Measurements from ENCODE around the gene TMEM255A.

Gene TMEM255A

DNA sequence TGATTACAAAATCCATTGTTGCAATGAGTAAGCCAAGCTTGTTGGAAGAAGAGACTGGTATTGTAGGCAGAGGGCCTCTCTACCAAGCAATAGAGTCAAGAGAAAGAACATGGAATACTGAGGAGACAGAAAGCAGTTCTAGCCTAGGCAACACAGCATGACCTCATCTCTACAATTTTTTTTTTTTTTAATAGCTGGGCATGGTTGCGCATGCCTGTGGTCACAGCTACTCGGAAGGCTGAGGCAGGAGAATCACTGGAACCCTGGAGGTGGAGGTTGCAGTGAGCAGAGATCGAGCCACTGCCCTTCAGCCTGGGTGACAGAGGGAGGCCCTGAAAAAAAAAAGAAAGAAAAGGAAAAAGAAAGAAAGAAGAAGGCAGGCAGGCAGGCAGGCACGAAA lies 72.3 kb downstream of the TMEM255A start:
- no peak overlapping the region for H3K9ac ChIP-seq (ENCODE audit: low read length in 2 of 2)
- H3K27ac ChIP-seq (ENCODE audit: low read length), result no peak overlapping the region
- no peaks in the 10 kb centered on the region for H3K9me3 ChIP-seq (ENCODE audit: control insufficient read depth in 2 of 2, low read length in 2 of 2)
- H3K36me3 ChIP-seq (ENCODE audit: control insufficient read depth in 2 of 2, insufficient read depth in 2 of 2, low read length in 2 of 2), result no peaks in the 10 kb centered on the region
- no peaks in the 10 kb centered on the region for H3K27me3 ChIP-seq (ENCODE audit: control insufficient read depth in 1 of 2, insufficient read depth in 2 of 2, low read length in 2 of 2)
- no peak overlapping the region for H3K4me3 ChIP-seq (ENCODE audit: low read length in 2 of 2)
- peaks cover 7% of the 10 kb centered on the region for H3K4me1 ChIP-seq (ENCODE audit: control insufficient read depth, insufficient read depth, low read length)

DNA sequence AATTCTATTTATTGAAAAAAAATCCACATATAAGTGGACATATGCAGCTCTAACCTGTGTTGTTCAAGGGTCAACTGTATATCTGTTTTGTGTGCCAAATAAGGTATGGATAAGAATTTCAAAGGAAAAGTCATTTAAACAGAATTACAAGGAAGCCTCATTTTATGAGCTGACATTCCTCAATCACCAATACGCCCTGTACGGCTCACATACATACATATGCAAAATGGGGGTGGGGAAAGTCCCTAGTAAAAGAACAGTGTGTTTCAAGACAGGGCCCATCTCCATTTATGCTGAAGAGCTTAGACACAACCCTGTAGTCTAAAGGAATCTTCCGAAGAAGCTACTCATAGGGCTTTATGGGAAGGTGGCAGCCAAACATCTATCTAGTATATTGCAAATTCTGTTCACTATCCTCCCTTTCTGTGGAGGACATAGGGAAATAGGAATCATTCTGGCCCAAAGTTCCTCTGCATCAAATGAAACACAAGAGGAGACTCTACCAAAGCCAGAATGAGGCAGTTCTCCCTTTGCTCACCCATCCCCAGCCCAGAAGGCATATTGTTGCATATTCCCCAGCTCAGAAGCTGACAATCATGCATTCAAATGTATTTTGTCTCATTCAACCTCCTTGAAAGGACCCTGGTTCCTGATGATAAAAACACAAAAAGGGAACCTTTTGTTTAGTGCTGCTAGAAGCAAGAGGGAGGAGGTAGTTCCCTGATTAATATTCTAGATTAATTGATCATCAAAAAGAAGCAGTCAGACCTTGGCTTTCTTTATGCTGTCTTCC lies 74.4 kb downstream of the TMEM255A start:
- Histone ChIP-seq H3K27me3 (ENCODE audit: control insufficient read depth in 1 of 2, insufficient read depth in 2 of 2, low read length in 2 of 2) (no peaks in the 10 kb centered on the region), H3K27ac (ENCODE audit: low read length) (no peak overlapping the region), H3K9ac (ENCODE audit: low read length in 2 of 2) (no peak overlapping the region), H3K9me3 (ENCODE audit: control insufficient read depth in 2 of 2, low read length in 2 of 2) (no peaks in the 10 kb centered on the region), H3K4me1 (ENCODE audit: control insufficient read depth, insufficient read depth, low read length) (no peaks in the 10 kb centered on the region), H3K4me3 (ENCODE audit: low read length in 2 of 2) (no peak overlapping the region), H3K36me3 (ENCODE audit: control insufficient read depth in 2 of 2, insufficient read depth in 2 of 2, low read length in 2 of 2) (no peaks in the 10 kb centered on the region)

DNA sequence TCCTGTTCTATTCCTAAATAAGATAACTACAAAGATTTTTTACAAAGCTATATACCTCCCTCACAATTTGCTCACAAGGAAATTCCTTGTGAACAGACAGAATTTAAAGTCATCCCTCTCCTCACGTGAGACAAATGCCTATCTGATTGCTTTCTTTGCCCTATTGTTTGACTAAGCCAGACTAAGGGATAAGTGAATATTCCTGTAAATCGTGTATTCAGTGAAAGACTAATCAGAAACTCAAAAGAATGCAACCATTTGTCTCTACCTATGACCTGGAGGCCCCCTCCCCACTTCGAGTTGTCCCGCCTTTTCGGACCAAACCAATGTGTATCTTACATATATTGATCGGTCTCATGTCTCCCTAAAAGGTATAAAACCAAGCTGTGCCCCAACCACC lies 76.0 kb downstream of the TMEM255A start:
- H3K27me3 ChIP-seq (ENCODE audit: control insufficient read depth in 1 of 2, insufficient read depth in 2 of 2, low read length in 2 of 2), result no peaks in the 10 kb centered on the region
- H3K27ac ChIP-seq (ENCODE audit: low read length), result no peak overlapping the region
- no peaks in the 10 kb centered on the region for H3K9me3 ChIP-seq (ENCODE audit: control insufficient read depth in 2 of 2, low read length in 2 of 2)
- no peak overlapping the region for H3K9ac ChIP-seq (ENCODE audit: low read length in 2 of 2)
- no peaks in the 10 kb centered on the region for H3K36me3 ChIP-seq (ENCODE audit: control insufficient read depth in 2 of 2, insufficient read depth in 2 of 2, low read length in 2 of 2)
- H3K4me3 ChIP-seq (ENCODE audit: low read length in 2 of 2), result no peak overlapping the region
- no peaks in the 10 kb centered on the region for H3K4me1 ChIP-seq (ENCODE audit: control insufficient read depth, insufficient read depth, low read length)

DNA sequence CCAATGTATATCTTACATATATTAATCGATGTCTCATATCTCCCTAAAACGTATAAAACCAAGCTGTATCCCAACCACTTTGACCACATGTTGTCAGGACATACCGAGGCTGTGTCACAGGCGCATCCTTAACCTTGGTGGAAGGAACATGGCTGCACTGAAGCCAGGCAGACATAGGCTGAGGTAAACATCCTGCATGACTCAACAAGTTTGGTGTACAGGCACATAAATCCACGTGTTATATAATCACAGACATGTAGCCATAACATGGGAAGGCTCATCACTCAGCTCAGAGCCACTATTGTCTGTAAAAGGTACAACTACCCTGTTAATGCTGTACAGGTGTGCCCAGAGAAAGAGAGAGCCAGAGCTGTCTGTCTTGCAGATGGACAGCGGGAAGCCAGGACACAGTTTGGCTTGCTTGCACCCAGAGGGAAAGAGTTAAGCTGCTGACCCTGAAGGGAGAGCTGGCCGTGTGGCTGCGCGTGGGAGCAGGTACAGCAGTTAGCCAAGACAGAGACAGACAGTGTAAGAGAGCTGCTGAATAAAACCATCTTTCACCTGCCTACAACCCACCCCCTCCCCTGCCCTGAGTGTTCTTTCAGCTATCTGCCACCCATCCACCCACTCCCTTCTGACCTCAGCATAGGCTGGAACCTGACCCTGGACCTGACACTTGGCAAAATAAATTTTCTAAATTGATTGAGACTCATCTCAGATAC lies 82.9 kb downstream of the TMEM255A start:
- Histone ChIP-seq H3K4me1 (ENCODE audit: control insufficient read depth, insufficient read depth, low read length) (peaks cover 3% of the 10 kb centered on the region), H3K4me3 (ENCODE audit: low read length in 2 of 2) (no peak overlapping the region), H3K27me3 (ENCODE audit: control insufficient read depth in 1 of 2, insufficient read depth in 2 of 2, low read length in 2 of 2) (peaks cover 0 to 2% of the 10 kb centered on the region in 2 donors), H3K9me3 (ENCODE audit: control insufficient read depth in 2 of 2, low read length in 2 of 2) (no peaks in the 10 kb centered on the region), H3K27ac (ENCODE audit: low read length) (no peak overlapping the region), H3K36me3 (ENCODE audit: control insufficient read depth in 2 of 2, insufficient read depth in 2 of 2, low read length in 2 of 2) (peaks cover 0 to 2% of the 10 kb centered on the region in 2 donors), H3K9ac (ENCODE audit: low read length in 2 of 2) (no peak overlapping the region)

DNA sequence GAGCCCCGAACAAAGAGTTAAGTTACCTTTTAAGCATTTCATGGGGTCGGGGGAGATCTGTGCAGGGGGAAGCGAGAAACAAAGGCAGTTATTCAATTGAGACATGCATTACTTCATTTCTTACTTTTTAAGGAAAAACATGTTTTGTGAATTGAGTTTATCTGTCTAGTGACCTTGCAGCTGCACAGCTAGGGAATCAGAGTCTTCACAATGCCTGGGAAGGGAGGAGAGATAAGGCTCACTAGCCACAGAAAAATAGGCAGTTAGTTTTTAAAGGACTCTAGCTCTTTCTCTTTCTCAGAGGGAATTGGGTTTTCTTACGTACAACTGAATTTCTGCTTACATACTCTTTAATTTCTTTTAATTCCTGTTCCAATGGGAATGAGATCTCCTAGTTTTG lies 86.9 kb downstream of the TMEM255A start:
- Histone ChIP-seq H3K27me3 (ENCODE audit: control insufficient read depth in 1 of 2, insufficient read depth in 2 of 2, low read length in 2 of 2) (peaks cover 0 to 2% of the 10 kb centered on the region in 2 donors), H3K27ac (ENCODE audit: low read length) (no peak overlapping the region), H3K36me3 (ENCODE audit: control insufficient read depth in 2 of 2, insufficient read depth in 2 of 2, low read length in 2 of 2) (peaks cover 0 to 2% of the 10 kb centered on the region in 2 donors), H3K9me3 (ENCODE audit: control insufficient read depth in 2 of 2, low read length in 2 of 2) (no peaks in the 10 kb centered on the region), H3K4me1 (ENCODE audit: control insufficient read depth, insufficient read depth, low read length) (peaks cover 3% of the 10 kb centered on the region), H3K9ac (ENCODE audit: low read length in 2 of 2) (no peak overlapping the region), H3K4me3 (ENCODE audit: low read length in 2 of 2) (no peak overlapping the region)

DNA sequence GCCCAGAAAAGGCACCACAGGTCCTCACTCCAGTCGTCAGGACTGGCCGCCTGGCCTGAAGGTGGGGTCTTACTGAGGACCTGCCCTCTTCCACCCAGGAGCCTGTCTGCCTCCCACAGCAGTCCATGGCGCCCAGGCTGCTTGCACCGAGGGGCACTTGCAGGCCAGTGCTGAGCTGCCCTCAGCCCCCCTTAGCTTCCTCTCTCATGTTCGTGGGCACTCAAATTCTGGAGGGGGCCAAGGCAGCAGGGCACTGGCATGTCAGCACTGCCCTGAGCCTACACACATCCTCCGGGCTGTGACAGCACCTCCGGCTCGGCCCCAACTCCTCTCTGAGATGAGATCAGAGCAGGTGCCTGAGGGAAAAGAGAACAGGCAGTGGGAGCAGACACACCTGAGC lies 87.9 kb downstream of the TMEM255A start:
- Histone ChIP-seq H3K27ac (ENCODE audit: low read length) (no peak overlapping the region), H3K9ac (ENCODE audit: low read length in 2 of 2) (no peak overlapping the region), H3K9me3 (ENCODE audit: control insufficient read depth in 2 of 2, low read length in 2 of 2) (no peaks in the 10 kb centered on the region), H3K27me3 (ENCODE audit: control insufficient read depth in 1 of 2, insufficient read depth in 2 of 2, low read length in 2 of 2) (no peaks in the 10 kb centered on the region), H3K4me3 (ENCODE audit: low read length in 2 of 2) (no peak overlapping the region), H3K36me3 (ENCODE audit: control insufficient read depth in 2 of 2, insufficient read depth in 2 of 2, low read length in 2 of 2) (peaks cover 0 to 2% of the 10 kb centered on the region in 2 donors), H3K4me1 (ENCODE audit: control insufficient read depth, insufficient read depth, low read length) (peaks cover 3% of the 10 kb centered on the region)

DNA sequence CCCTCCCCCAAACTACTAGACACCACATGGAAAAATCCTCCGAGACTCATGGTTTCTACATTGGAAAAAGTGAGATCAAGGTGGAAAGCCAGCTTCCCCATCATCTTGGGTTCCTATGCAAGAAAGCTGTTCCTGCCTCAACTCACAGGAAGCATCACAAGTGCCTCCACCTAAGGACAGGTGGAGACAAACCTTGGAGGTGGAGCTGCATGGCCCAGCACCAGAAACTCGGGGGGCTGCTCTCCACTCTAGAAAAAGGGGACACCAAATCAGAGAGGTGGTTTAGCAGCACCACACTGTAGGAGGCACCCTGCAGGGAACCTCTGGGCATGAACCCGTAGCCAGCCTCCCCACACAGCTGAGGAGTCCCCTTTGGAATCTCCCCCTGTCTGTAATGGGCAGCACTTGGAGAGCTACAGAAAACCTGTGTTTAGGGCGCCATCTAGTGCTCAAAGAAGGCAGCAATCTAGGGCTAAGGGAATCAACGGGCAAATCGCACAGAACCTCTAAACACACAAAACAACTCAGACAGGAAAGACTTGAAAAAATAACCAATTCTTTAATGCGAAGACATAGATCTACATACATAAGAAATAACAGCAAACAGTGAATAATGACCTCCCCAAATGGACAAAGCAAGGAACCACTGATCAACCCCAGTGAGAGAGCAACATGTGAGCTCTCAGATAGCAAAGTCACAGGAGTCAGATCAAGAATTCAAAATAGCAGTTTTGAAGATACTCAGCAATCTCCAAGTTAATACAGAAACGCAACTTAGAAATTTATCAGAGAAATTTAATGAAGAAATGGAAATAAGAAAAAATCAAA lies 97.6 kb downstream of the TMEM255A start:
- H3K36me3 ChIP-seq (ENCODE audit: control insufficient read depth in 2 of 2, insufficient read depth in 2 of 2, low read length in 2 of 2), result no peaks in the 10 kb centered on the region
- H3K9me3 ChIP-seq (ENCODE audit: control insufficient read depth in 2 of 2, low read length in 2 of 2), result no peaks in the 10 kb centered on the region
- no peak overlapping the region for H3K27ac ChIP-seq (ENCODE audit: low read length)
- H3K9ac ChIP-seq (ENCODE audit: low read length in 2 of 2), result no peak overlapping the region
- no peak overlapping the region for H3K4me3 ChIP-seq (ENCODE audit: low read length in 2 of 2)
- no peaks in the 10 kb centered on the region for H3K4me1 ChIP-seq (ENCODE audit: control insufficient read depth, insufficient read depth, low read length)
- no peaks in the 10 kb centered on the region for H3K27me3 ChIP-seq (ENCODE audit: control insufficient read depth in 1 of 2, insufficient read depth in 2 of 2, low read length in 2 of 2)
